ENCODE data around the gene HCN1.
"Not testable (repeated sequence)": the region's sequence is repeated elsewhere in the genome, so short reads cannot be mapped to it uniquely, and the experiment has no call there.

HCN1 gene

DNA sequence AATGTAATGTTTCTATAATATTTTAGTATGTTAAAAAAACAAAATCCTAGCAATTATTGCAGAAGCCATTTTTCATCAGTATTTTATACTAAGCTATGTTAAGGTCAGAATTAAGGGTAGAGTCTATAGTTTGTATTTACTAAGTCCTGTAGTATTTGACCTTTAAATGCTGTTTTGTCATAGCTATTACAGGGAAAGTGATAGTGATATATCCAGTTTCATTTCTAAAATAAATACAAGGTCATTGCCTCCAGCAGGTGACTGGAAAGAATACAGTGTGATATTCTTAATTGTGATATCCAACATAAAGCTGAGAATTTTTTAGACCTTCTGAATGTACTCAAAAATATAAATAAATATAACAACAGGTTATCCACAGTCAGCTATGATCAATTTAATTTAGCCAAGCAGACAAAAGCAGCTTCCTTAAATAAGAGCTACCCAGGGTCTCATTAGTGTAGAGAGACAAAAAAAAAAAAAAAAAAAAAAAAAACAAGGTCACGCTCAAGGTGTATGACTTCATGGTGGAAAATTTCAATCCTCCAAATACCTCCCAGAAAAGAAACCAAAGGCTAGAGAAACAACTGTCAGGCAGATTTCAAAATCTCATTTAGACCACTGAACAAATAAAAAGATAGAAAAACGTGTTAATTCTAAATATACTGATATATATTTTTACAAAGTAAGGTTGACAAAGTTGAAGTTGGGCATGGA lies 278.7 kb downstream of the HCN1 start:
- no peak for DNase-seq (ENCODE audit: low spot score)

- DNase-seq (ENCODE audit: low spot score): no peak
Observed at GRCh38 chr5:45414620-45415573, 281.3 kb downstream of the HCN1 start.

- no peak for DNase-seq (ENCODE audit: low spot score)
Observed at GRCh38 chr5:45411971-45412612, 284.1 kb downstream of the HCN1 start.

DNA sequence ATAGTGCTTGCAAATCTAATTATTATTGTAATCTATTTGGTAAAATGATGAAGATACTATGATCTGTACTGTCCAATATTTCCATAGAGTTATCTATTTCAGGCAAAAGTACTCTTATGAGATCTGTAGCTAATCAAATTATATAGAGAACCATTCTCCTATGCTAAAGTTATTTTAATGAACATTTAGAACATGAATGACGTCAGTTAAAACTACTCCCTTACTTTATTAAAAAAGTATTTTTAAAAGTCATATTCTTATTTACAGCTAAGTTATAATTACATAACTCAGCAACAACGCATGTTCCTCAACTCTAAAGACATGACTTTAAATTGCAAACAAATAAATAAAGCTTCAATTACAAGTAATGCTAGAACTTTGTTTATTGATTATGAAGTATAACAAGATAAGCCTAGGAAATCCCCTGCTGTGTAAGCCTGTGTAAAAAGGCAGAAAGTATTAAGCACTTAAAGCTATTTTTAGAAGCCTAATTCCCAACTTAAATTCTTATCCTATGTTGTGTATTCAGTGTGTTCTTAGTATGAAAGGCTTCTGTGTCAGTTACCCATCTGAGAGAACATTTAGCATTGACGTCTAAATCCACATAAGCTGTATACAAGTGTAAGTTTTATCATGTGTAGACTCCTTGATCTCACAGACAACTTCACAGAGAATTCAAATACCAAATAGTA lies 285.7 kb downstream of the HCN1 start:
- no peak for DNase-seq (ENCODE audit: low spot score)

DNA sequence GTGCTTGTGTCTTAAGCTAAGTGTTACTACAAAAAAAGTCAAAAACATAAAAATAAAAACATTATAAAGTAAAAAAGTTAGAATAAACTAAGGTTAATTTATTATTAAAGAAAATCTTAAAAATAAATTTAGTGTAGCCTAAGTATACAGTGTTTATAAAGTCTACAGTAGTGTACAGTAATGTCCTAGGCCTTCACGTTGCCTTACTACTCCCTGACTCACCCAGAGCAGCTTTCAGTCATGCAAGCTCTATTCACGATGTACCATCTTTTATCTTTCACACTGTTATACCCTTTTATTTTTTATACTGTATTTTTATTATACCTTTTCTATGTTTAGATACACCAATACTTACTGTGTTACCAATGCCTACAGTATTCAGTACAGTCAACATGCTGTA lies 288.1 kb downstream of the HCN1 start:
- DNase-seq (ENCODE audit: low spot score): no peak

- no peak for DNase-seq (ENCODE audit: low spot score)
Observed at GRCh38 chr5:45402804-45403455, 293.2 kb downstream of the HCN1 start.

- DNase-seq (ENCODE audit: low spot score): no peak
Observed at GRCh38 chr5:45399041-45399440, 297.1 kb downstream of the HCN1 start.

DNA sequence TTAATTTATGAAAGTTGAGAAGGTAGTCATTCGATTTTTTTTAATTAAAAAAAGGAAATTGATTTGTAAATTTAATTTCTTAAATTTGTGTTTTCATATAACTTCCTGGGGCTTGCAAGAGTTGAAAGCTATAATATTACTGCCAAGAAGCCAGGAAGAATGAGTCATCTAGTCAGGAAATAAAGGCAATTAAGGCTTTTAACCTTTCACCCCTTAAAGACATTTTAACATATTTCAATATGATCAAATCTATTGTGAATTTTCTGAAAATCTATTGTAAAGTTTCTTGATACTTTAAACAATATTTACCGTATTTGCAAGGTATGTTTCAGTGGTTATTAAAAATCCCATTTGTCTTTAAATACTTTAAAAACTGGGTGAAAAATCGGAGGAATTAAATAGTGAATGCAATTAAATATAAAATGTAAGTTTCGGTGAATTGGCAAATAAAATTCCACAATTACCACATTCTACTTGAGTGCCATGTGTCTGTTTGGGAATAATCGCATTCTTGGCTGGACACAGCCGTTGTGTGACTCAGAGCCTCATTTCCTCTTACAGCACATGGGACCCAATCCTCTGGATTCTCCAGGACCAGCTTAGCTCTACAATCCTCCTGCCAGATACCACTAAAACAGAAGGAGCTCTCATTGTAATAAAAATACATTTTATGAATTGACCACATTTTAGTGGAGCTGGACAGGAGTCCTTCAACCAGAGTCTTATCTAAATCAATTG lies 310.7 kb downstream of the HCN1 start:
- DNase-seq (ENCODE audit: low spot score): no peak

- DNase-seq (ENCODE audit: low spot score): no peak
Observed at GRCh38 chr5:45383985-45384384, 312.2 kb downstream of the HCN1 start.

DNA sequence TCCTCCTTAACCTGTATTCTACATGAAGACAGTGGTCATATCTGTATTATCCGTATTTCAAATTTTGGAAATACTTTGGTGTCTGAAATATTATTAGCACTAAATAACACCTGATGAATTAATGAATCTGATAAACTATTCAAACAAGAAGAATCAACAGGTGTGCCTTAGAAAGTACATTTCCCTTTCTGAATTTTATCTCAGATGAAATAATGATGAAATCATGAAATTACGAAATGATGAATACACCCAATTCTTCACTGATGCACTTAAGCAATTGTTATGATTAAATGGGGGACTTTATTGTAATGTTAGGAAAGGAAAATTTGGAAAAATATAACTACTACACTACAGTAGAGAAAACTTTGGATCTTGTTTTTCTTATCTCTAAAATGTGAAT lies 313.6 kb downstream of the HCN1 start:
- no peak for DNase-seq (ENCODE audit: low spot score)

GRCh38 chr5:45376417-45376816 lies 319.8 kb downstream of the HCN1 start:
- DNase-seq (ENCODE audit: low spot score): no peak

DNA sequence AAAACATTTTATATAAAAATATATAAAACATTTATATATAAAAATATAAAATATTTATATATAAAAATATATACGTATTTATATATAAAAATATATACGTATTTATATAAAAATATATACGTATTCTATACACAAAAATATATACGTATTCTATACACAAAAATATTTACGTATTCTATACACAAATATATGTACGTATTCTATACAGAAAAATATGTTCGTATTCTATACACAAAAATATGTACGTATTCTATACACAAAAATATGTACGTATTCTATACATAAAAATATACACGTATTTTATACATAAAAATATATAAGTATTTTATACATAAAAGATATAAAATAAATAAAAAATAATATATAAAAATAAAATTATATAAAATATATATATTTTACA lies 323.6 kb downstream of the HCN1 start:
- no peak for DNase-seq (ENCODE audit: low spot score)

DNA sequence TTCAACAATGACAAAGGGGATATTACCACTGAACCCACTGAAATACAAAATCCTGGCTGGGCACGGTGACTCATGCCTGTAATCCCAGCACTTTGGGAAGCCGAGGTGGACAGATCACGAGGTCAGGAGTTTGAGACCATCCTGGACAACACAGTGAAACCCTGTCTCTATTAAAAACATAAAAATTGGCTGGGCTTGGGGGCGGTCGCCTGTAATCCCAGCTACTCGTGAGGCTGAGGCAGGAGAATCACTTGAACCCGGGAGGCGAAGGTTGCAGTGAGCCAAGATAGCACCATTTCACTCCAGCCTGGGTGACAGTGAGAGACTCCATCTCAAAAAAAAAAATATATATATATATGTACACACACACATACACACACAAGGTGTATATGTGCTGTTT lies 324.8 kb downstream of the HCN1 start:
- not testable (repeated sequence) for DNase-seq (ENCODE audit: low spot score)

- no peak for DNase-seq (ENCODE audit: low spot score)
Observed at GRCh38 chr5:45355189-45355992, 340.8 kb downstream of the HCN1 start.

- no peak for DNase-seq (ENCODE audit: low spot score)
Observed at GRCh38 chr5:45336464-45336863, 359.7 kb downstream of the HCN1 start.

- DNase-seq (ENCODE audit: low spot score): no peak
Observed at GRCh38 chr5:45335978-45336377, 360.2 kb downstream of the HCN1 start.

DNA sequence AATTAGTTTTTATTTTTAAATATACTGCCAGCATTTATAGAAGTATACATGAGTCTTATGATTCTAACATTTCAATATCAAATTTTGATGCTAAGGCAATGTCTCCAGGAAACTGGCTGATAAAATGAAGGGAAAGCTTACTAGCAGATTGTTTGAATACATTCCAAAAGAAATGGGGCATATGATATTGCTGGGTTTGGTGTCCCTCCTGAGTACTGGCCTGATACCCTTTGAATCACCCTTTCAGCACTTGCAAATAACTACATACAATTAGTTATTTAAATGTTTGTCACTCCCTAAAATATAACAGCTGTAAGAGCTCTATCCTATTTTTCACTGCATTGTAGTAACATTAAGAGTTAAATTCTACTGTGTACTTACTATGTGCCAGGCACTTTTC lies 360.8 kb downstream of the HCN1 start:
- DNase-seq (ENCODE audit: low spot score): no peak

GRCh38 chr5:45334939-45335338 lies 361.2 kb downstream of the HCN1 start:
- no peak for DNase-seq (ENCODE audit: low spot score)

DNA sequence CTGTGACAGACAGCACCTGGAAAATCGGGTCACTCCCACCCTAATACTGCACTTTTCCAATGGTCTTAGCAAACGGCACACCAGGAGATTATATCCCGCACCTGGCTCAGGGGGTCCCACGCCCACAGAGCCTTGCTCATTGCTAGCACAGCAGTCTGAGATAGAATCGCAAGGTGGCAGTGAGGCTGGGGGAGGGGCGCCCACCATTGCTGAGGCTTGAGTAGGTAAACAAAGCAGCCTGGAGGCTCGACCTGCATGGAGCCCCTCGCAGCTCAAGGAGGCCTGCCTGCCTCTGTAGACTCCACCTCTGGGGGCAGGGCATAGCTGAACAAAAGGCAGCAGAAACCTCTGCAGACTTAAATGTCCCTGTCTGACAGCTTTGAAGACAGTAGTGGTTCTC lies 383.6 kb downstream of the HCN1 start:
- not testable (repeated sequence) for DNase-seq (ENCODE audit: low spot score)

- DNase-seq (ENCODE audit: low spot score): no peak
Observed at GRCh38 chr5:45295231-45295630, 400.9 kb downstream of the HCN1 start.

All from CD4-positive, alpha-beta T cell treated with Interleukin-6 at 100 ng/mL for 8 hours (primary cell).